AG20443 (cell line): ENCODE results near the gene MRPS2.
"Not testable (repeated sequence)": the region's sequence is repeated elsewhere in the genome, so short reads cannot be mapped to it uniquely, and the experiment has no call there.

ENCODE experiments used
- DNase-seq: peaks from one replicate; pipeline ENCODE4 v3.0.0; 2012; ENCODE audit warnings: low spot score, mixed read lengths

The MRPS2 gene

DNA sequence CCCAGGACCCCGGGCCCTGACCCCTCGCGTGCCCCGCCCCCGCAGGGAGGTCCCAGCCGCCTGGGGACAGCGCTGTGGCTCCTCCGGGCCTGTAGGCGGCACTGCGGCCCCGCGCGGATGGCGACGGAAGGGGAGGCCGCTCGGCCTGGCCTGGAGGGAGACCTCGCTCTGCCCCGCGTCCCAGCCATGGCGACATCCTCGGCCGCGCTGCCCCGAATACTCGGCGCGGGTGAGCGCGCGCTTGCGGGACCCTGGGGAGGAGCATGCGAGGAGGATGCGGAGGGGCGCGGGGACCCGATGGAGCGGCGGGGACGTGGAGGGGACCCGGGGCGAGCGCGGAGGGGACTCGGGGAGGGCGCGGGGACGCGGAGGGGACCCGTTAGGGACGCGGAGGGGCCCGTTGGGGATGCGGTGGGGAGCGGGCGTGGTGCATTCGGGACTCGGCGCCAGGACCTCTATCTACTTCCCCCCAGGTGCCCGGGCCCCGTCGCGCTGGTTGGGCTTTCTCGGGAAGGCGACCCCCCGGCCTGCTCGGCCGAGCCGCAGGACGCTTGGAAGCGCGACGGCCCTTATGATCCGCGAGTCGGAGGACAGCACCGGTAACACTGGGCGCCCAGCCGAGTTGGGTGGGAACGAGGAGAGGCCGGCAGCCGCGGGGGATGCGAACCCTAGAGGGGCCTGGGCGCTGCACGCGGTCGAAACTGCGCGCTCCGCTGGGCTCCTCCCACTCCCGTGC, at the start of gene MRPS2:
Gene MRPS2, plus strand, starts transcription at position 158 of the 736 bp plus-strand sequence. Its CDS starts 29 bp downstream, at position 187.
- peak; percentile 96 for DNase-seq

GRCh38 chr9:135450956-135451355, 49.5 kb upstream of the MRPS2 start:
- DNase-seq, result no peak

DNA sequence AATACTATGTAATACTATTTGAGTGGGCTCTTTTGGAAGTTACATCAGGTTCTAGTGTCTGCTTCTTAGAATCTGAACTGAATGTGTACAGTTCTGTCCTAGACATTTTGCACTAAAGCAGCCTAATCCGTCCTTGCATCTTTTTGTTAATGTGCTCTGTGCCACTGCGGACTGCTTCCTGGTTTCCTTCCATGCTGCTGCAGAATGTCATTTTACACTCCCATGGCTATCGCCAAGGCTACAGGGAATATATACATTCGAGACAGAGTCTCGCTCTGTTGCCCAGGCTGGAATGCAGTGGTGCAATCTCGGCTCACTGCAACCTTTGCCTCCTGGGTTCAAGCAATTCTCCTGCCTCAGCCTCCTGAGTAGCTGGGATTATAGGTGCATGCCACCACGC, 48.6 kb upstream of the MRPS2 start:
- not testable (repeated sequence) for DNase-seq

DNA sequence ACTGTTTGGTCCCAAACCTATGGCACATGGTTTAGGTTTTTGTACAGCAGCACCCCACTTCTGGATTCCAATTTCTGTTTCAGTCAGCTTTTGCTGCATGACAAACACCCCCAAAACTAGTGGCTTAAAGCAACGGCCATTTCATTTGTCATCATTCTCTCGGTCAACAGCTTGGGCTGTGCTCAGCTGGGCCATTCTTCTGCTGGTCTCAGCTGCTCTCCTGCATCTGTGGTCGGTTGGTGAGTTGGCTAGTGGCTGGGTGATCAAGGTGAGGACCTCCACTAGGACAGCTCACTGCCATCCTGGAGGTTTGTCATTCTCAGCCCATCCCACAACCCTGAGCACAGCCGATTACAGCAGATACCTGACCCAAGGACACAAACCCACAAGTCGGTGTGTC, 45.7 kb upstream of the MRPS2 start:
- no peak for DNase-seq

DNA sequence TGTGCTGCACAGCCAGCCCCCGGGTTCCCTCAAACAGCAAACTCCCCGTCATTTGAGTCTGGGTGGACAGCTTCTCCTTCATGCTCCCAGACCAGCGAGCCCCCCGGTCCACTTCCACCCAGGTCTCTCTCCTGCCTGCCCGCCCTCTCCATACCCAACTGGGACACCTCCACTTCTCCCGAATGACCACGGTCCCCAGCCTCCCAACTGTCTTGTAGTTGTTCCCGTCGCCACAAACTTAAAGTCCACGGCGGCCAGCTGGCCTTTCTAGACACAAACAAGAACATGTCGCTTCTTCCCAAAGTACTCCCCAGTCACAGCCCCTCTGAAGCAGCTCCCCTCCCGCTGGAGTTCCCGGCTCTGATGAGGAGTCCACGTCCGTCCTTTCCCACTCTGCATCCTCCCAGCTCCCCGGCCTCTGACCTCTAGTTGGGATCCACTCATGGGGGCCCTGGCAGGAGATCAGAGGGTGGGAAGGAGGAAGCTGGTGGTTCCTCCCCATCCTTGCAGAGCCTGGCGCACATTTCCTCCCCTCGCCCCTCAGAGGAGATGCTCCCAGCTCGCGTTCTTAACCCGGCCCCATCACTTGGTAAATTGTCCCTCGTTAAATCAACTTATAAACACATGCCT, 45.0 kb upstream of the MRPS2 start:
- DNase-seq, result no peak

DNA sequence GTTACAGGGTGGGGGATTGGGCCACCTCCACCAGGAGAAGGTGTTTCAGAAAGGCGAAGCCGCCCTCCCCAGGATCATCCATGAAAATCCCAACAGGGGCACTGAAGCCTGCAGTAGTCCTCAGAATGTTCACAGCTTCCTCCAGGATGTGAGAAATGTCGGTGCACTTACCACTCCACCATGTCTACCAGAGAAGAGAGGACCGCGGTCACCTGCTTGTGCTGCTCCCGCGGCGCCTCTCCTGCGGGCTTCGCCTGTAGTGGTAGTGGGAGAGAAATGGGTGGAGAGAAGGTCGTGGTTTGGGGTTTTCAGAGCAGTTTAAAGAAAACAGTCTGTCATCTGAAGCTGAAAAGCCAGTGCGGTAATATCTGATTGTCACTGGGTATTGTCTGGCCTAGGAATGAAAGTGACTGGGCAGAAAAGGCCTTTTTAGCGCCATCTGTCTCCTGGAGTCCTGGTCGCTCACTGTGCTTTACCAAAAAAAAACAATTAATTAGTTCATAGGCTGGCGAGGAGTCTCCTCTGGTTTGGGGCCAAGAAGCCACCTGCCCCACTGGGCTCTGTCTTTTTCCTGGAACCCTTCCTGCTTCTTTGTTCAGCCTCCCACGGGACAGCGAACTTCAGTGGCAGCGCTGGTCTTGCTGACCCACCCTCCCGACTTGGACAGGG, 43.9 kb upstream of the MRPS2 start:
- DNase-seq, result no peak

DNA sequence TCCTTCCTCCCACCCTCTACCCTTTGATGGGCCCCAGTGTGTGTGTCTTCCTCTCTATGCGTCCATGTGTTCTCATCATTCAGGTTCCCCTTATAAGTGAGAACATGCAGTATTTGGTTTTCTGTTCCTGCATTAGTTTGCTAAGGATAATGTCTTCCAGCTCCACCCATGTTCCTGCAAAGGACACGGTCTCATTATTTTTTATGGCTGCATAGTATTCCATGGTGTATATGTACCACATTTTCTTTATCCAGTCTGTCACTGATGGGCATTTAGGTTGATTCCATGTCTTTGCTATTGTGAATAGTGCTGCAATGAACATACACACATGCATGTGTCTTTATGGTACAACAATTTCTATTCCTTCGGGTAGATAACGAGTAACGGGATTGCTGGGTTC, 42.0 kb upstream of the MRPS2 start:
- DNase-seq, result not testable (repeated sequence)

GRCh38 chr9:135461936-135462335, 38.5 kb upstream of the MRPS2 start:
- no peak for DNase-seq

- peak; percentile 74 for DNase-seq
Observed at GRCh38 chr9:135463140-135463539, 37.3 kb upstream of the MRPS2 start.

DNA sequence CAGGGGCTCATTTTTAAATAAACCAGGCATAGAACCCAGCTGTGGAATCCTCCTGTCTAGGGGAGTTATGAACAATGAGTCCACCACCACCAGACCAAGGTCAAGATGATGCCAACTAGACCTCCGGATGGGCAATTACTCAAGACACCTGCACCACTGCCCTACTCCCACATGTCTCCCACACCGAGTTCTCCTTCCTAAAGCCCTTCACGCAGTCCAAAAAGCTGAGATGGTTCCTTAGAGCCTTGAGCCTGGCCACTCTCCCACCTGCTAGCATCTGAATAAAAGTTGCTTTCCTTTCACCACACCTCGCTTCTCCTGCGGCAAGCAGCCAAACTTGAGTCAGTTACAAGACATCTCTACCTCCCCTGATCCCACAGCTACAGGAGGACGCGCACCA, 36.3 kb upstream of the MRPS2 start:
- DNase-seq, result no peak

GRCh38 chr9:135468854-135469521, 31.5 kb upstream of the MRPS2 start:
- DNase-seq, result no peak

DNA sequence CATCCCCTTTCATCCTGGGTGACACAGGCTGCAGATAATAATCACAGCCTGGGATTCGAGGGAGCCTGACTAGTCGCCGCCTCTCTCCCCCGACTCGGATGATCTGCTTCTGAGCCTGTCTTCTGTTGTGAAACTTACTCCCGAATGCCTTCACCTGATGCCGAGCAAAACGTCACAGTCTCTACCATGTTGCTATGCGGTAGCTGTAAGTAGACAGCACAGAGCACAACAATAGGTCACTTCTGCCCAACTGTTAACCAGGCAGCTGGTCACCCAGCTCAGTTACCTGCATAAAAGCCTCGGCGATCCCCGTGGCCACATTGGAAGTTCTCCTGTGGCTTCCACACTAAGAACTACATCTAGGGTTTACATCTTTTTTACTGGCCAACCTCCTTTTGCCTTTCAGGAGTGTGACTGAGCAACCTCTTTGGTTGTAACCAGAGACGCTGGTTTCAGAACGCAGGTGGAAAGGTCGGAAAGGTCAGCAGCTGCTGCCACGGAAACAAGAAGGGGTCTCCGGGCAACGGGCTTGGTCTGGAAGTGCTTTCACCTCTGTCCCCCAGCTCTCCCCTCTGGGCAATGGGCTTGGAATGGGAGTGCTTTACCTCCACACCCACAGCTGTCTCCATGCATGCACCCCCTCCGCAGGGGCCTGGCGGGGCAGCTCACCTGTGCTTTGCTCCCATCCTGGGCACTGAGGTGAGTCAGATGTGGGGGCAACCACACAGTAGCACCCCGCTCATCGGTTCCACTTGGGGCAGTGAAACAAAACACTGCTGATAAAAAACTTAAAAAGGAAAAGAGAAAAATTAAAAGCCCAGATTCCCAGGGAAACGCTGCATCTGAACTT, 28.5 kb upstream of the MRPS2 start:
- DNase-seq, result no peak

- no peak for DNase-seq
Observed at GRCh38 chr9:135473972-135474543, 26.4 kb upstream of the MRPS2 start.

- DNase-seq, result no peak
Observed at GRCh38 chr9:135474915-135475314, 25.6 kb upstream of the MRPS2 start.

GRCh38 chr9:135476561-135477355, 23.7 kb upstream of the MRPS2 start:
- peak; percentile 53 for DNase-seq

GRCh38 chr9:135478191-135478590, 22.3 kb upstream of the MRPS2 start:
- no peak for DNase-seq

- DNase-seq, result peak; percentile 67
Observed at GRCh38 chr9:135478829-135479468, 21.5 kb upstream of the MRPS2 start.

DNA sequence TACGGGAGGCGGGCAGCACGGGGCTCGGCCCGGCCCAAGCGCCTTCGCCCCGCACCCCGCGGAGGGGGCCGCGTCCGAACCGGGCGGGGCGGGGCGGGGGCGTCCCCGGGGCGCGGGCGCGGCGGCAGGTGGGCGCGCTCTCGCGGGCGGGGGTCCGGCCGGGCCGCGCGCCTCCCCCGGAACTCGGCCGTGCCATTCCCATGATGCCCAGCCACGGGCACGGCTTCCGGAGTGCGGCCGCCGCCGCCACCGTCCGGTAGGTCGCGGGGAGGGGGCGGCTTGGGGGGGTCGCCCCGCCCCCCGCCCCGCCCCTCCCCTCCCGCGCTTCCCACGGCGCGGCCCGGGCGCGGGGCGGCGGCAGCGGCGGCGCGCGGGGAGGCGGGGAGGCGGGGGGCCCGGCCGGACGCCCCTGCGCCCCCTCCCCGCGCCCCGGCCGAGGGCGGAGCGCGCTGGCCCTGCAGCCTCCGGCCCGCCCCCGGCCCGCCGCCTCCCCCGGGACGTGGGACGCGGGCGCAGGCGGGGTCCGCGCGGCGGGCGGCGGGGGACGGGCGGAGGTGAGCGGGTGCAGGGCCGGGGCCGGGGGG, 20.9 kb upstream of the MRPS2 start, which contains the start of gene PPP1R26:
Gene PPP1R26, plus strand, starts transcription at position 314 of the 584 bp plus-strand sequence. CDS start 4,729 bp downstream, outside the sequence.
- DNase-seq, result peak; percentile 35
